ENCODE data around the gene SLC26A11.

GRCh38 chr17:80256034-80256350 is 35.8 kb downstream of the SLC26A11 start:
- TF ChIP-seq, protein P1, sequence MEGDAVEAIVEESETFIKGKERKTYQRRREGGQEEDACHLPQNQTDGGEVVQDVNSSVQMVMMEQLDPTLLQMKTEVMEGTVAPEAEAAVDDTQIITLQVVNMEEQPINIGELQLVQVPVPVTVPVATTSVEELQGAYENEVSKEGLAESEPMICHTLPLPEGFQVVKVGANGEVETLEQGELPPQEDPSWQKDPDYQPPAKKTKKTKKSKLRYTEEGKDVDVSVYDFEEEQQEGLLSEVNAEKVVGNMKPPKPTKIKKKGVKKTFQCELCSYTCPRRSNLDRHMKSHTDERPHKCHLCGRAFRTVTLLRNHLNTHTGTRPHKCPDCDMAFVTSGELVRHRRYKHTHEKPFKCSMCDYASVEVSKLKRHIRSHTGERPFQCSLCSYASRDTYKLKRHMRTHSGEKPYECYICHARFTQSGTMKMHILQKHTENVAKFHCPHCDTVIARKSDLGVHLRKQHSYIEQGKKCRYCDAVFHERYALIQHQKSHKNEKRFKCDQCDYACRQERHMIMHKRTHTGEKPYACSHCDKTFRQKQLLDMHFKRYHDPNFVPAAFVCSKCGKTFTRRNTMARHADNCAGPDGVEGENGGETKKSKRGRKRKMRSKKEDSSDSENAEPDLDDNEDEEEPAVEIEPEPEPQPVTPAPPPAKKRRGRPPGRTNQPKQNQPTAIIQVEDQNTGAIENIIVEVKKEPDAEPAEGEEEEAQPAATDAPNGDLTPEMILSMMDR (optimal IDR thresholded peaks at IDR 0.05 in 1 of 3, IDR thresholded peaks at IDR 0.05 in 1 of 3, conservative IDR thresholded peaks at IDR 0.05 in 1 of 3; ENCODE audit: extremely low read depth in 1 of 3, insufficient read depth in 2 of 3, low read length in 3 of 3) = no peak
- TF ChIP-seq EZH2 (IDR thresholded peaks at IDR 0.05; ENCODE audit: low read length) = no peak
